Measurements from ENCODE around the gene ANTXR2. TPM values are rescaled to one million over a fixed set of nuclear protein-coding genes. Genes with fewer than 3 reads are reported as not detected.

Gene ANTXR2
- total and polyA plus RNA-seq, 9 of the 15 experiments (the other 6 are each of a cell fraction or from before 2014, with no cell fraction given), result 10.1 to 83.8 (median 60.3) TPM

DNA sequence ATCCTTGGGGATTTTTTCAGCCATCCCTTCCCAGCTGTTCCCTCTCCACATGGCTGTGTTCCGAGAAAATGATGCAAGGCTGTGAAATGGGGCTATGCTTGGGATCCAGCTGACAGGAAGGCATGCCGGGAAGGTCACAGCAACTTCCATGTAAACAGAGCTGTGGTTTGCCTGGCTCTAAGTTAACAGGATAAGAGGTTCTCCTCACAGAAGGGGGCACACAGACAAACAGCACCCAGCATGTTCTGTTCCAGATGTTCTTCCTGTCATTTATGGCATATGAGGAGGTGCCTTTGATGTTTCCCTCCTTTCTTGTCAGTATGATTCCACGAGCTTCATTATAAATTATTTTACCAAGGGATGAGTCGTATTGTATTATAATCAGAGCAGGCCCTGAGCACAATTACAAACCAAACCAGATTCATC lies 220.7 kb downstream of the ANTXR2 start:
- peak overlapping the region; percentile 16; the same call in 1 of the 2 replicates for H3K4me2 ChIP-seq (ENCODE audit: insufficient read depth, low read length)
- TF ChIP-seq SOX6 (IDR thresholded peaks at IDR 0.05), result peak; percentile 30; the same call in 1 of the 2 replicates
- peak; percentile 97 for TF ChIP-seq MYC (IDR thresholded peaks at IDR 0.05; ENCODE audit: low read depth, low read length)
- peak; percentile 45; the same call in 1 of the 2 replicates for TF ChIP-seq MYC (CRISPR knock-in tag; IDR thresholded peaks at IDR 0.05; ENCODE audit: borderline replicate concordance, low read depth)
- TF ChIP-seq ZNF592 (IDR thresholded peaks at IDR 0.05), result peak; percentile 50; the same call in 1 of the 2 replicates
- no peak for TF ChIP-seq FOS (IDR thresholded peaks at IDR 0.05; ENCODE audit: extremely low read depth, insufficient read length)
- TF ChIP-seq BRF2 (IDR thresholded peaks at IDR 0.05; ENCODE audit: borderline replicate concordance, insufficient read depth, insufficient read length), result no peak
- TF ChIP-seq, protein P1, sequence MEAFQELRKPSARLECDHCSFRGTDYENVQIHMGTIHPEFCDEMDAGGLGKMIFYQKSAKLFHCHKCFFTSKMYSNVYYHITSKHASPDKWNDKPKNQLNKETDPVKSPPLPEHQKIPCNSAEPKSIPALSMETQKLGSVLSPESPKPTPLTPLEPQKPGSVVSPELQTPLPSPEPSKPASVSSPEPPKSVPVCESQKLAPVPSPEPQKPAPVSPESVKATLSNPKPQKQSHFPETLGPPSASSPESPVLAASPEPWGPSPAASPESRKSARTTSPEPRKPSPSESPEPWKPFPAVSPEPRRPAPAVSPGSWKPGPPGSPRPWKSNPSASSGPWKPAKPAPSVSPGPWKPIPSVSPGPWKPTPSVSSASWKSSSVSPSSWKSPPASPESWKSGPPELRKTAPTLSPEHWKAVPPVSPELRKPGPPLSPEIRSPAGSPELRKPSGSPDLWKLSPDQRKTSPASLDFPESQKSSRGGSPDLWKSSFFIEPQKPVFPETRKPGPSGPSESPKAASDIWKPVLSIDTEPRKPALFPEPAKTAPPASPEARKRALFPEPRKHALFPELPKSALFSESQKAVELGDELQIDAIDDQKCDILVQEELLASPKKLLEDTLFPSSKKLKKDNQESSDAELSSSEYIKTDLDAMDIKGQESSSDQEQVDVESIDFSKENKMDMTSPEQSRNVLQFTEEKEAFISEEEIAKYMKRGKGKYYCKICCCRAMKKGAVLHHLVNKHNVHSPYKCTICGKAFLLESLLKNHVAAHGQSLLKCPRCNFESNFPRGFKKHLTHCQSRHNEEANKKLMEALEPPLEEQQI (IDR thresholded peaks at IDR 0.05), result 0 out of 2 replicates have a peak, but pooled peaks have one; percentile 8
- TF ChIP-seq, protein P2, sequence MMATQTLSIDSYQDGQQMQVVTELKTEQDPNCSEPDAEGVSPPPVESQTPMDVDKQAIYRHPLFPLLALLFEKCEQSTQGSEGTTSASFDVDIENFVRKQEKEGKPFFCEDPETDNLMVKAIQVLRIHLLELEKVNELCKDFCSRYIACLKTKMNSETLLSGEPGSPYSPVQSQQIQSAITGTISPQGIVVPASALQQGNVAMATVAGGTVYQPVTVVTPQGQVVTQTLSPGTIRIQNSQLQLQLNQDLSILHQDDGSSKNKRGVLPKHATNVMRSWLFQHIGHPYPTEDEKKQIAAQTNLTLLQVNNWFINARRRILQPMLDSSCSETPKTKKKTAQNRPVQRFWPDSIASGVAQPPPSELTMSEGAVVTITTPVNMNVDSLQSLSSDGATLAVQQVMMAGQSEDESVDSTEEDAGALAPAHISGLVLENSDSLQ (IDR thresholded peaks at IDR 0.05), result 0 out of 2 replicates have a peak, but pooled peaks have one; percentile 37
- no peak for TF ChIP-seq NR2C1 (IDR thresholded peaks at IDR 0.05)
- peak; percentile 82 for TF ChIP-seq NR2C1 (tag; IDR thresholded peaks at IDR 0.05)
- TF ChIP-seq EP300 (IDR thresholded peaks at IDR 0.05; ENCODE audit: low read length), result peak; percentile 80
- TF ChIP-seq ZNF143 (CRISPR knock-in tag; IDR thresholded peaks at IDR 0.05), result peak; percentile 66
- peak; percentile 52; the same call in 1 of the 2 replicates for TF ChIP-seq LEF1 (IDR thresholded peaks at IDR 0.05)

More for the DNA sequence above, 220.7 kb downstream of the ANTXR2 start:
- Histone ChIP-seq H4K20me1 (replicated peaks; ENCODE audit: control insufficient read depth, insufficient read depth, low read length) (no peaks in the 10 kb centered on the region), H3K9me3 (replicated peaks; ENCODE audit: control insufficient read depth, insufficient read depth, low read depth, low read length) (no peaks in the 10 kb centered on the region), H3K4me3 (no peak overlapping the region), H2AFZ (ENCODE audit: low read depth, low read length) (peak overlapping the region; percentile 68), H3K27ac (ENCODE audit: extremely low read depth, low read depth, low read length) (no peak overlapping the region; the same call in 2 of the 3 replicates), H3K79me2 (ENCODE audit: control insufficient read depth, insufficient read depth, low read length) (no peaks in the 10 kb centered on the region), H3K27me3 (ENCODE audit: control insufficient read depth in 2 of 2, insufficient read depth in 2 of 2, low read length in 2 of 2) (no peaks in the 10 kb centered on the region), H3K4me1 (replicated peaks in 1 of 2; ENCODE audit: control insufficient read depth in 2 of 2, insufficient read depth in 2 of 2, low read length in 2 of 2) (peaks cover 0 to 7% of the 10 kb centered on the region in 2 experiments; a peak in 3 of 5 replicates), H3K9me1 (ENCODE audit: control insufficient read depth, insufficient read depth, low read length) (no peaks in the 10 kb centered on the region), H3K9ac (ENCODE audit: insufficient read depth in 1 of 2, low read depth in 2 of 2, low read length in 2 of 2) (no peak overlapping the region), H3K36me3 (ENCODE audit: control insufficient read depth, insufficient read depth, low read length) (no peaks in the 10 kb centered on the region)
- POLR2A ChIA-PET, result interaction anchor here (0.5 kb wide), 1 partner anchor 801 kb away, joined by 3 read pairs; no protein-coding TSS in a partner anchor
- WGBS (ENCODE audit: insufficient coverage, low coverage, missing lambda C conversion rate), result 10% methylated on average over 4 of the region's 4 CpGs
- CTCF ChIA-PET (ENCODE audit: low intra/inter-chr PET ratio), result no interaction called here
- FAIRE-seq, result no peak
- DNase-seq (ENCODE audit: extremely low read depth in 1 of 4, low spot score in 3 of 4), result peak in 2 of 4 experiments; percentile 5 to 39
- peak; percentile 82 for ATAC-seq
- in situ Hi-C loops (cut with MboI) (no loop called here), intact Hi-C loops (cut with micrococcal nuclease) (no loop called here)
- BruUV-seq (replicated peaks), result no TSS peak

Measured in K562 (cell line).